Vagina (tissue), 2 donors: ENCODE results near the gene CCDC81. TPM values are rescaled to one million over a fixed set of nuclear protein-coding genes. Genes with fewer than 3 reads are reported as not detected.

ENCODE experiments used
- DNase-seq, 2 donors: peaks; one replicate each; pipeline ENCODE4 v3.0.0-alpha.2; 2017; ENCODE audit errors: extremely low spot score in 2 of 2
- H3K27ac ChIP-seq: fragments of 200-600 bp; sonication (generic); one replicate; pipeline ENCODE4 v1.5.1; 2019
- H3K27me3 ChIP-seq: fragments of 200-600 bp; sonication (generic); one replicate; pipeline ENCODE4 v1.5.1; 2019
- H3K36me3 ChIP-seq, 2 donors: fragments of 200-600 bp; sonication (generic); one replicate each; pipeline ENCODE4 v1.5.1; 2017 to 2019
- H3K4me1 ChIP-seq: fragments of 200-600 bp; sonication (generic); one replicate; pipeline ENCODE4 v1.5.1; 2019
- H3K4me3 ChIP-seq, 2 donors: fragments of 200-600 bp; sonication (generic); 1 replicate in 1 of 2; 2 replicates in 1 of 2; pipeline ENCODE4 v1.5.1; 2016 to 2019
- H3K9me3 ChIP-seq: fragments of 200-600 bp; sonication (generic); one replicate; pipeline ENCODE4 v1.5.1; 2019
- CTCF ChIP-seq, 3 experiments: fragments of 450-650 bp in 2 of 3; fragments of 200-600 bp in 1 of 3; sonication (generic) in 1 of 3; IDR thresholded peaks; one replicate each; pipeline ENCODE4 v1.5.1; 2017 to 2019; ENCODE audit warnings: antibody characterized with exemption in 3 of 3, mild to moderate bottlenecking in 2 of 3, moderate library complexity in 2 of 3
- POLR2A ChIP-seq, 2 donors: fragments of 450-650 bp; IDR thresholded peaks; one replicate each; pipeline ENCODE4 v1.6.1; 2017; ENCODE audit warnings: antibody characterized with exemption in 2 of 2, mild to moderate bottlenecking in 2 of 2, moderate library complexity in 2 of 2
- POLR2AphosphoS5 ChIP-seq, 2 donors: sonication (generic); formaldehyde crosslinking; IDR thresholded peaks; one replicate each; pipeline ENCODE4 v1.9.0; 2017; ENCODE audit warnings: antibody characterized with exemption in 2 of 2, mild to moderate bottlenecking in 2 of 2, low read depth in 1 of 2; ENCODE audit not compliant: insufficient read depth in 1 of 2
- intact Hi-C: fragments of 100-400 bp; cut with DNase I; formaldehyde crosslinking; loops from one replicate; pipeline ENCODE4 v1.15.1; 2023
- total RNA-seq: library from RNA; depleted of rRNA; stranded (reverse); fragments of >200 nt; gene quantifications from one replicate; pipeline ENCODE4 v1.2.3, GENCODE V29; 2016

The CCDC81 gene
- total RNA-seq, 1 donor from 2014 or later = not detected

GRCh38 chr11:86383041-86383955, 8.6 kb downstream of the CCDC81 start:
- Histone ChIP-seq H3K9me3 (no peaks in the 10 kb centered on the region), H3K4me1 (no peaks in the 10 kb centered on the region), H3K27ac (no peak overlapping the region), H3K4me3 (no peak overlapping the region), H3K27me3 (no peaks in the 10 kb centered on the region), H3K36me3 (no peaks in the 10 kb centered on the region)
- TF ChIP-seq POLR2A (IDR thresholded peaks at IDR 0.05) (no peak), CTCF (IDR thresholded peaks at IDR 0.05) (no peak), POLR2AphosphoS5 (IDR thresholded peaks at IDR 0.05; ENCODE audit: insufficient read depth in 1 of 2, low read depth in 1 of 2) (no peak)
- intact Hi-C loops = no loop called here
- DNase-seq = no peak

- H3K27me3 ChIP-seq = no peaks in the 10 kb centered on the region
- H3K9me3 ChIP-seq = no peaks in the 10 kb centered on the region
- H3K4me3 ChIP-seq = no peak overlapping the region
- H3K36me3 ChIP-seq = no peaks in the 10 kb centered on the region
- TF ChIP-seq CTCF (IDR thresholded peaks at IDR 0.05) (no peak), POLR2AphosphoS5 (IDR thresholded peaks at IDR 0.05; ENCODE audit: insufficient read depth in 1 of 2, low read depth in 1 of 2) (no peak), POLR2A (IDR thresholded peaks at IDR 0.05) (no peak)
- no peaks in the 10 kb centered on the region for H3K4me1 ChIP-seq
- no peak overlapping the region for H3K27ac ChIP-seq
- intact Hi-C loops = no loop called here
- no peak for DNase-seq
Observed at GRCh38 chr11:86386283-86386682, 11.6 kb downstream of the CCDC81 start.

- TF ChIP-seq POLR2AphosphoS5 (IDR thresholded peaks at IDR 0.05; ENCODE audit: insufficient read depth in 1 of 2, low read depth in 1 of 2) (no peak), POLR2A (IDR thresholded peaks at IDR 0.05) (no peak), CTCF (IDR thresholded peaks at IDR 0.05) (no peak)
- Histone ChIP-seq H3K9me3 (no peaks in the 10 kb centered on the region), H3K4me3 (no peak overlapping the region), H3K27me3 (no peaks in the 10 kb centered on the region), H3K36me3 (no peaks in the 10 kb centered on the region), H3K4me1 (no peaks in the 10 kb centered on the region), H3K27ac (no peak overlapping the region)
- intact Hi-C loops = no loop called here
- no peak for DNase-seq
Observed at GRCh38 chr11:86386746-86387145, 12.1 kb downstream of the CCDC81 start.

GRCh38 chr11:86388198-86388597, 13.5 kb downstream of the CCDC81 start:
- H3K4me3 ChIP-seq = no peak overlapping the region
- no peaks in the 10 kb centered on the region for H3K36me3 ChIP-seq
- no peaks in the 10 kb centered on the region for H3K27me3 ChIP-seq
- no peak for DNase-seq
- TF ChIP-seq POLR2A (IDR thresholded peaks at IDR 0.05) = no peak
- no peak for TF ChIP-seq POLR2AphosphoS5 (IDR thresholded peaks at IDR 0.05; ENCODE audit: insufficient read depth in 1 of 2, low read depth in 1 of 2)
- TF ChIP-seq CTCF (IDR thresholded peaks at IDR 0.05) = no peak
- H3K4me1 ChIP-seq = no peaks in the 10 kb centered on the region
- no peaks in the 10 kb centered on the region for H3K9me3 ChIP-seq
- no peak overlapping the region for H3K27ac ChIP-seq
- intact Hi-C loops = no loop called here

GRCh38 chr11:86390487-86390886, 15.8 kb downstream of the CCDC81 start:
- no peak overlapping the region for H3K4me3 ChIP-seq

More at GRCh38 chr11:86390487-86390886, 15.8 kb downstream of the CCDC81 start:
- Histone ChIP-seq H3K36me3 (no peaks in the 10 kb centered on the region), H3K27ac (no peak overlapping the region), H3K4me1 (no peaks in the 10 kb centered on the region), H3K9me3 (no peaks in the 10 kb centered on the region), H3K27me3 (no peaks in the 10 kb centered on the region)
- TF ChIP-seq POLR2A (IDR thresholded peaks at IDR 0.05) (no peak), CTCF (IDR thresholded peaks at IDR 0.05) (no peak)
- DNase-seq = no peak
- intact Hi-C loops = no loop called here
